CD4-positive, CD25-positive, alpha-beta regulatory T cell (primary cell): ENCODE measurements around the gene SLC25A6. TPM values are rescaled to one million over a fixed set of nuclear protein-coding genes. Genes with fewer than 3 reads are reported as not detected.

Source experiments
- ATAC-seq, 2 donors: fragments of 150-1000 bp; cut with Tn5 transposase; one replicate each; pipeline ENCODE4 v1.10.0; 2021; ENCODE audit warnings: low read depth in 2 of 2, moderate number of reproducible peaks in 2 of 2, moderate library complexity in 1 of 2
- DNase-seq, 3 donors: peaks; one replicate each; pipeline versions ENCODE4 v3.0.0 to v3.0.0-alpha.2; 2012 to 2022; ENCODE audit warnings: mixed read lengths in 1 of 3
- H3K27ac ChIP-seq: one replicate; pipeline ENCODE4 v1.7.0; 2013; ENCODE audit warnings: mild to moderate bottlenecking, low read length; ENCODE audit not compliant: insufficient read depth, poor library complexity, severe bottlenecking
- H3K27me3 ChIP-seq: one replicate; pipeline ENCODE4 v1.7.0; 2013; ENCODE audit warnings: low read length; ENCODE audit not compliant: control insufficient read depth, insufficient read depth
- H3K36me3 ChIP-seq: one replicate; pipeline ENCODE4 v1.7.0; 2013; ENCODE audit warnings: mild to moderate bottlenecking, low read length, moderate library complexity; ENCODE audit not compliant: control insufficient read depth, insufficient read depth
- H3K4me1 ChIP-seq: 2 replicates; pipeline ENCODE4 v1.7.0; 2013; ENCODE audit warnings: mild to moderate bottlenecking, low read length; ENCODE audit not compliant: insufficient read depth, control insufficient read depth, poor library complexity, severe bottlenecking
- H3K4me3 ChIP-seq: one replicate; pipeline ENCODE4 v1.7.0; 2013; ENCODE audit warnings: low read depth, mild to moderate bottlenecking, low read length, moderate library complexity
- H3K9me3 ChIP-seq, 2 experiments: 1 replicate in 1 of 2; 2 replicates in 1 of 2; pipeline ENCODE4 v1.7.0; 2013; ENCODE audit warnings: low read length in 2 of 2, mild to moderate bottlenecking in 1 of 2, moderate library complexity in 1 of 2; ENCODE audit not compliant: control insufficient read depth in 2 of 2
- H3K27ac Mint-ChIP-seq, 3 donors: one replicate each; pipeline ENCODE4 v1.8.0; 2020 to 2022; ENCODE audit warnings: mild to moderate bottlenecking in 3 of 3, mixed read lengths in 3 of 3, moderate library complexity in 2 of 3
- H3K27me3 Mint-ChIP-seq: one replicate; pipeline ENCODE4 v1.8.0; 2022; ENCODE audit warnings: mild to moderate bottlenecking, mixed read lengths
- H3K36me3 Mint-ChIP-seq: one replicate; pipeline ENCODE4 v1.8.0; 2020; ENCODE audit warnings: mixed read lengths
- H3K4me1 Mint-ChIP-seq, 4 donors: one replicate each; pipeline ENCODE4 v1.8.0; 2020 to 2022; ENCODE audit warnings: mixed read lengths in 4 of 4, mild to moderate bottlenecking in 1 of 4
- H3K4me3 Mint-ChIP-seq, 4 donors: one replicate each; pipeline ENCODE4 v1.8.0; 2020 to 2022; ENCODE audit warnings: mild to moderate bottlenecking in 4 of 4, mixed read lengths in 4 of 4, moderate library complexity in 3 of 4
- H3K9me3 Mint-ChIP-seq, 7 donors: one replicate each; pipeline ENCODE4 v1.8.0; 2020 to 2022; ENCODE audit warnings: mixed read lengths in 7 of 7, mild to moderate bottlenecking in 3 of 7, moderate library complexity in 2 of 7
- polyA plus RNA-seq, 4 donors: library from polyadenylated mRNA; unstranded; fragments of 300-500 nt; fragmentation: Illumina TruSeq; gene quantifications; one replicate each; pipeline ENCODE4 v1.2.3, GENCODE V29; 2021
- total RNA-seq: library from RNA; stranded (reverse); gene quantifications from one replicate; pipeline ENCODE4 v1.2.3, GENCODE V29; 2022

Gene SLC25A6
- 277 TPM for total RNA-seq
- polyA plus RNA-seq, result 100 to 1,000 TPM; 388 to 535 (median 492) TPM

GRCh38 chrX:1391707-1392375, at the start of gene SLC25A6:
TSS of gene SLC25A6 (minus strand) at chrX:1392113. CDS start at chrX:1392009, 104 bp downstream.
- H3K9me3 Mint-ChIP-seq, result no peaks in the 10 kb centered on the region

DNA sequence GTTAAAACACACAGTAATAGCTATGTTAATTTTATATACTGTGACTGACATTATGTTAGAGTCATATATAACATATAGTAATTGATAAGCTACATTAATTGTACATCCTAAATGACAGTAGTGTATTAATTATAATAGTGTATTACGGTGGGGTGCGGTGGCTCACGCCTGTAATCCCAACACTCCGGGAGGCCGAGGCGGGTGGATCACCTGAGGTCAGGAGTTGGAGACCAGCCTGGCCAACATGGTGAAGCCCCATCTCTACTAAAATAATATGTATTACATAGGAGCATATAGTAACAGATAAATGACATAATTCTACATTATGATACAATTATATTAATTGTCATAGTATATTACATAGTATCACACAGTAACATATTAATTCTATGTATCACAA, 48.6 kb upstream of the SLC25A6 start:
- Mint-ChIP-seq H3K27me3 (no peaks in the 10 kb centered on the region), H3K4me3 (no peak overlapping the region), H3K36me3 (peaks cover 45% of the 10 kb centered on the region), H3K27ac (no peak overlapping the region), H3K9me3 (peaks cover 0 to 8% (median 2%) of the 10 kb centered on the region in 7 donors), H3K4me1 (peaks cover 1 to 10% (median 4%) of the 10 kb centered on the region in 4 donors)
- Histone ChIP-seq H3K27ac (no peak overlapping the region), H3K4me3 (no peak overlapping the region), H3K36me3 (peaks cover 24% of the 10 kb centered on the region), H3K9me3 (peaks cover 0 to 4% of the 10 kb centered on the region in 2 experiments), H3K4me1 (no peaks in the 10 kb centered on the region), H3K27me3 (no peaks in the 10 kb centered on the region)
- DNase-seq, result no peak
- no peak for ATAC-seq

More at GRCh38 chrX:1391707-1392375, at the start of gene SLC25A6:
- peak within 1 kb of the TSS; percentile 97 for H3K4me3 ChIP-seq
- H3K36me3 ChIP-seq, result peaks cover 35% of the 10 kb centered on the region
- no peaks in the 10 kb centered on the region for H3K27me3 Mint-ChIP-seq
- H3K9me3 ChIP-seq, result no peaks in the 10 kb centered on the region
- peak within 1 kb of the TSS; percentile 97 for H3K27ac ChIP-seq
- peak; percentile 97 for ATAC-seq
- DNase-seq, result peak; percentile 98 to 99 (median 99)
- peaks cover 4 to 66% (median 18%) of the 10 kb centered on the region in 4 donors for H3K4me1 Mint-ChIP-seq
- H3K27me3 ChIP-seq, result no peaks in the 10 kb centered on the region
- H3K4me3 Mint-ChIP-seq, result peak within 1 kb of the TSS; percentile 89 to 96 (median 94)
- peak within 1 kb of the TSS; percentile 84 to 92 (median 90) for H3K27ac Mint-ChIP-seq
- H3K36me3 Mint-ChIP-seq, result peaks cover 25% of the 10 kb centered on the region
- H3K4me1 ChIP-seq, result peaks cover 31% of the 10 kb centered on the region

- Mint-ChIP-seq H3K9me3 (peaks cover 0 to 2% (median 0%) of the 10 kb centered on the region in 7 donors), H3K4me3 (no peak overlapping the region), H3K27ac (peak overlapping the region in 1 of 3 donors; percentile 48), H3K36me3 (peaks cover 35% of the 10 kb centered on the region), H3K27me3 (no peaks in the 10 kb centered on the region), H3K4me1 (no peaks in the 10 kb centered on the region)
- H3K9me3 ChIP-seq, result no peaks in the 10 kb centered on the region
- peaks cover 23% of the 10 kb centered on the region for H3K36me3 ChIP-seq
- H3K4me3 ChIP-seq, result no peak overlapping the region
- no peak overlapping the region for H3K27ac ChIP-seq
- H3K27me3 ChIP-seq, result no peaks in the 10 kb centered on the region
- no peak for DNase-seq
- ATAC-seq, result peak in 1 of 2 donors; percentile 13
- no peaks in the 10 kb centered on the region for H3K4me1 ChIP-seq
Measured at GRCh38 chrX:1435241-1435895, 43.5 kb upstream of the SLC25A6 start.

GRCh38 chrX:1434871-1435240, 42.9 kb upstream of the SLC25A6 start:
- Mint-ChIP-seq H3K4me3 (no peak overlapping the region), H3K36me3 (peaks cover 35% of the 10 kb centered on the region), H3K4me1 (no peaks in the 10 kb centered on the region), H3K27ac (no peak overlapping the region), H3K27me3 (no peaks in the 10 kb centered on the region), H3K9me3 (peaks cover 0 to 2% (median 0%) of the 10 kb centered on the region in 7 donors)
- peaks cover 23% of the 10 kb centered on the region for H3K36me3 ChIP-seq
- no peaks in the 10 kb centered on the region for H3K9me3 ChIP-seq
- H3K27ac ChIP-seq, result no peak overlapping the region
- no peaks in the 10 kb centered on the region for H3K27me3 ChIP-seq
- H3K4me1 ChIP-seq, result no peaks in the 10 kb centered on the region
- no peak for ATAC-seq
- no peak for DNase-seq
- H3K4me3 ChIP-seq, result no peak overlapping the region

- peak overlapping the region in 1 of 4 donors; percentile 58 for H3K4me3 Mint-ChIP-seq
- no peak overlapping the region for H3K27ac ChIP-seq
- H3K4me1 ChIP-seq, result no peaks in the 10 kb centered on the region
- peaks cover 32% of the 10 kb centered on the region for H3K36me3 Mint-ChIP-seq
- H3K27ac Mint-ChIP-seq, result no peak overlapping the region
- no peaks in the 10 kb centered on the region for H3K27me3 ChIP-seq
- DNase-seq, result no peak
- no peaks in the 10 kb centered on the region for H3K27me3 Mint-ChIP-seq
- peaks cover 19% of the 10 kb centered on the region for H3K36me3 ChIP-seq
- no peak overlapping the region for H3K4me3 ChIP-seq
- H3K9me3 ChIP-seq, result no peaks in the 10 kb centered on the region
- H3K4me1 Mint-ChIP-seq, result no peaks in the 10 kb centered on the region
- peaks cover 0 to 2% (median 0%) of the 10 kb centered on the region in 7 donors for H3K9me3 Mint-ChIP-seq
- ATAC-seq, result no peak
Measured at GRCh38 chrX:1433646-1434357, 41.9 kb upstream of the SLC25A6 start.

DNA sequence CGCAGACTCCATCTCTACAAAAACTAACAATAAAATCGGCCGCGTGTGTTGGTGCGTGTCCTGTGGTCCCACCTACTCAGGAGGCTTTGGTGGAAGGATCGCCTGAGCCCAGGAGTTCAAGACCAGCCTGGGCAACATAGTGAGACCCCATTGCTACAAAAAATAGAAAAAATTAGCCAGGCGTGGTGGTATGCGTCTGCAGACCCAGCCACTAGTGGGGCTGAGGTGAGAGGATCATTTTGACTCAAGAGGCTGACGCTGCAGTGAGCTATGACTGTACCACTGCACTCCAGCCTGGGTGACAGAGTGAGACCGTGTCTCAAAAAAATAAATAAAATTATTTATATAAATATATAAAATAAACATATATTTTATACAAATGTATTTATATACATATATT, 38.5 kb upstream of the SLC25A6 start:
- Mint-ChIP-seq H3K4me3 (no peak overlapping the region), H3K4me1 (no peaks in the 10 kb centered on the region), H3K9me3 (peaks cover 0 to 2% (median 0%) of the 10 kb centered on the region in 7 donors), H3K27me3 (no peaks in the 10 kb centered on the region), H3K36me3 (peaks cover 17% of the 10 kb centered on the region), H3K27ac (no peak overlapping the region)
- ATAC-seq, result no peak
- no peaks in the 10 kb centered on the region for H3K4me1 ChIP-seq
- no peak for DNase-seq
- H3K36me3 ChIP-seq, result peaks cover 11% of the 10 kb centered on the region
- no peak overlapping the region for H3K27ac ChIP-seq
- no peaks in the 10 kb centered on the region for H3K27me3 ChIP-seq
- no peak overlapping the region for H3K4me3 ChIP-seq
- no peaks in the 10 kb centered on the region for H3K9me3 ChIP-seq

GRCh38 chrX:1427756-1428155, 35.8 kb upstream of the SLC25A6 start:
- no peak for ATAC-seq
- H3K27ac Mint-ChIP-seq, result no peak overlapping the region

More at GRCh38 chrX:1427756-1428155, 35.8 kb upstream of the SLC25A6 start:
- H3K9me3 ChIP-seq, result peaks cover 3 to 5% of the 10 kb centered on the region in 2 experiments
- no peak overlapping the region for H3K4me3 ChIP-seq
- DNase-seq, result no peak
- no peak overlapping the region for H3K27ac ChIP-seq
- peaks cover 13% of the 10 kb centered on the region for H3K36me3 ChIP-seq
- peaks cover 28% of the 10 kb centered on the region for H3K36me3 Mint-ChIP-seq
- H3K27me3 ChIP-seq, result no peaks in the 10 kb centered on the region
- H3K27me3 Mint-ChIP-seq, result no peaks in the 10 kb centered on the region
- no peaks in the 10 kb centered on the region for H3K4me1 ChIP-seq
- H3K4me1 Mint-ChIP-seq, result peaks cover 0 to 5% (median 3%) of the 10 kb centered on the region in 4 donors
- no peak overlapping the region for H3K4me3 Mint-ChIP-seq
- peaks cover 0 to 9% (median 2%) of the 10 kb centered on the region in 7 donors for H3K9me3 Mint-ChIP-seq
